ENCODE data around the gene ADAMTSL1.

DNA sequence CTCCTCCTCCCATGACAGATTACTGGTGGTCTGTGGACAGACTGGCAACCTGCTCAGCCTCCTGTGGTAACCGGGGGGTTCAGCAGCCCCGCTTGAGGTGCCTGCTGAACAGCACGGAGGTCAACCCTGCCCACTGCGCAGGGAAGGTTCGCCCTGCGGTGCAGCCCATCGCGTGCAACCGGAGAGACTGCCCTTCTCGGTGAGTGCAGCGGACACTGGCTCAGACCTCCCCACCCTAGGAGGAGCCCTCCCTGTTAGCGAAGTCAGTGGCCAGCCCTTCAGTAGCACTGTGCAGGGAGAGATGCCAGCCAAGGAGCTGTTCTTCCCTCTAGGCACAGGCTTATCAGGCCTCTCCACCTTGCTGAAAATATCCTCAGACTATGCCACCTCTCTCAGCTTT lies 415.6 kb downstream of the ADAMTSL1 start:
- TF ChIP-seq POLR2A (IDR thresholded peaks at IDR 0.05): no peak
- TF ChIP-seq, protein P1, sequence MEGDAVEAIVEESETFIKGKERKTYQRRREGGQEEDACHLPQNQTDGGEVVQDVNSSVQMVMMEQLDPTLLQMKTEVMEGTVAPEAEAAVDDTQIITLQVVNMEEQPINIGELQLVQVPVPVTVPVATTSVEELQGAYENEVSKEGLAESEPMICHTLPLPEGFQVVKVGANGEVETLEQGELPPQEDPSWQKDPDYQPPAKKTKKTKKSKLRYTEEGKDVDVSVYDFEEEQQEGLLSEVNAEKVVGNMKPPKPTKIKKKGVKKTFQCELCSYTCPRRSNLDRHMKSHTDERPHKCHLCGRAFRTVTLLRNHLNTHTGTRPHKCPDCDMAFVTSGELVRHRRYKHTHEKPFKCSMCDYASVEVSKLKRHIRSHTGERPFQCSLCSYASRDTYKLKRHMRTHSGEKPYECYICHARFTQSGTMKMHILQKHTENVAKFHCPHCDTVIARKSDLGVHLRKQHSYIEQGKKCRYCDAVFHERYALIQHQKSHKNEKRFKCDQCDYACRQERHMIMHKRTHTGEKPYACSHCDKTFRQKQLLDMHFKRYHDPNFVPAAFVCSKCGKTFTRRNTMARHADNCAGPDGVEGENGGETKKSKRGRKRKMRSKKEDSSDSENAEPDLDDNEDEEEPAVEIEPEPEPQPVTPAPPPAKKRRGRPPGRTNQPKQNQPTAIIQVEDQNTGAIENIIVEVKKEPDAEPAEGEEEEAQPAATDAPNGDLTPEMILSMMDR (IDR thresholded peaks at IDR 0.05): no peak
